GM12864 (cell line): Measurements from ENCODE around the gene XRCC5.
A peak's percentile ranks its signal among the peaks of the same experiment; 100 is the strongest.

ENCODE experiments used
- DNase-seq: peaks from one replicate; pipeline ENCODE4 v3.0.0-alpha.2; 2011; ENCODE audit warnings: low read depth
- H3K4me3 ChIP-seq: 2 replicates; pipeline ENCODE4 v1.5.1; 2011; ENCODE audit warnings: mild to moderate bottlenecking, low read depth, low read length, control low read depth
- TF ChIP-seq, protein P1 (sequence below): IDR thresholded peaks from 2 replicates; pipeline ENCODE4 v1.5.1; 2011; ENCODE audit warnings: low read depth, mild to moderate bottlenecking, moderate library complexity, low read length, control low read depth, inconsistent platforms; ENCODE audit errors: missing control alignments

Gene XRCC5

DNA sequence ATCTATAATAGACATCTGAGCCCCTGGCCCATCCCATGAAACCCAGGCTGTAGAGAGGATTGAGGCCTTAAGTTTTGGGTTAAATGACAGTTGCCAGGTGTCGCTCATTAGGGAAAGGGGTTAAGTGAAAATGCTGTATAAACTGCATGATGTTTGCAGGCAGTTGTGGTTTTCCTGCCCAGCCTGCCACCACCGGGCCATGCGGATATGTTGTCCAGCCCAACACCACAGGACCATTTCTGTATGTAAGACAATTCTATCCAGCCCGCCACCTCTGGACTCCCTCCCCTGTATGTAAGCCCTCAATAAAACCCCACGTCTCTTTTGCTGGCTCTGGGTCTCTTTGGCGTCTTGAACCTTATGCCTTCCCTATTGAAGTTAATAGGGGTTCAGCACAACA, 110.7 kb downstream of the XRCC5 start:
- no peak overlapping the region for H3K4me3 ChIP-seq
- DNase-seq: no peak
- TF ChIP-seq, protein P1, sequence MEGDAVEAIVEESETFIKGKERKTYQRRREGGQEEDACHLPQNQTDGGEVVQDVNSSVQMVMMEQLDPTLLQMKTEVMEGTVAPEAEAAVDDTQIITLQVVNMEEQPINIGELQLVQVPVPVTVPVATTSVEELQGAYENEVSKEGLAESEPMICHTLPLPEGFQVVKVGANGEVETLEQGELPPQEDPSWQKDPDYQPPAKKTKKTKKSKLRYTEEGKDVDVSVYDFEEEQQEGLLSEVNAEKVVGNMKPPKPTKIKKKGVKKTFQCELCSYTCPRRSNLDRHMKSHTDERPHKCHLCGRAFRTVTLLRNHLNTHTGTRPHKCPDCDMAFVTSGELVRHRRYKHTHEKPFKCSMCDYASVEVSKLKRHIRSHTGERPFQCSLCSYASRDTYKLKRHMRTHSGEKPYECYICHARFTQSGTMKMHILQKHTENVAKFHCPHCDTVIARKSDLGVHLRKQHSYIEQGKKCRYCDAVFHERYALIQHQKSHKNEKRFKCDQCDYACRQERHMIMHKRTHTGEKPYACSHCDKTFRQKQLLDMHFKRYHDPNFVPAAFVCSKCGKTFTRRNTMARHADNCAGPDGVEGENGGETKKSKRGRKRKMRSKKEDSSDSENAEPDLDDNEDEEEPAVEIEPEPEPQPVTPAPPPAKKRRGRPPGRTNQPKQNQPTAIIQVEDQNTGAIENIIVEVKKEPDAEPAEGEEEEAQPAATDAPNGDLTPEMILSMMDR: no peak

DNA sequence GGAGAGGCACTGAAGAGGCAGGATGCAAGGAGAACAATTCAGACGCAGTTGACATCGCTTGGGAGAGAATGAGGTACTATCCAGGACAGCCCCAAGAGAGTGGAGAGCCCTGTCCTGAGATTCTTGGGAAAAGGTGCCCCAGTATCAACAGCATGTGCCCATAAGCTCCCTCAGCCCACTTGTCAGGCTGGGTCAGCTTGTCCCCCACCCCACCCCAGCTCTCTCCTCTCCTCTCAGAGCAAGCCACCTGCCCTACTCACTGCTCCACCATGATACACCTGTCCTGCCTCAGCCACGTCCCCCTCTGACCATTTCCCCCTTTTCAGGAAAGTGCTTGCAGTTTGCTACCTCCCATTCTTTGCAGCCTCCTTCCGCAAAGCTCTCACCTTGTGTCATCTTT, 111.8 kb downstream of the XRCC5 start:
- TF ChIP-seq, protein P1: no peak
- DNase-seq: no peak
- H3K4me3 ChIP-seq: no peak overlapping the region

DNA sequence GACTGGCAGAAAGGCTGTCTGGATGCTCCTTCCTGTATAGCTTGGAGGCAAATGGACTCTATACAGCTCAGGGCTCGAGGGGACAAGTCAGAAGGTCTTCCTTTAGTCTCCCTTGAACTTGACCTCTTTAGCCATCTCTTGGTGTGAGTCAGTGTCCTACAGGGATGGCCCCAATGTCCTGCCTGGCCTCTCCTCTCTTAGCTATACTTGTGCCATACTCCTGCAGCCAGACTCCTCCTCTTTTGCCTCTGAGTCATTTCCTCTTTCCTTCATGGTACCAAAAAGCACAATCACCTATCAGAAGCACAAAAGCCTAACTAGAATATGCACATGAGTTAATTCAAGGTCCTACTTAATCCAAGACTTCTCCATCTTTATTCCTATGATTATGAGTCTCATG, 112.7 kb downstream of the XRCC5 start:
- no peak overlapping the region for H3K4me3 ChIP-seq
- TF ChIP-seq, protein P1: no peak
- no peak for DNase-seq

DNA sequence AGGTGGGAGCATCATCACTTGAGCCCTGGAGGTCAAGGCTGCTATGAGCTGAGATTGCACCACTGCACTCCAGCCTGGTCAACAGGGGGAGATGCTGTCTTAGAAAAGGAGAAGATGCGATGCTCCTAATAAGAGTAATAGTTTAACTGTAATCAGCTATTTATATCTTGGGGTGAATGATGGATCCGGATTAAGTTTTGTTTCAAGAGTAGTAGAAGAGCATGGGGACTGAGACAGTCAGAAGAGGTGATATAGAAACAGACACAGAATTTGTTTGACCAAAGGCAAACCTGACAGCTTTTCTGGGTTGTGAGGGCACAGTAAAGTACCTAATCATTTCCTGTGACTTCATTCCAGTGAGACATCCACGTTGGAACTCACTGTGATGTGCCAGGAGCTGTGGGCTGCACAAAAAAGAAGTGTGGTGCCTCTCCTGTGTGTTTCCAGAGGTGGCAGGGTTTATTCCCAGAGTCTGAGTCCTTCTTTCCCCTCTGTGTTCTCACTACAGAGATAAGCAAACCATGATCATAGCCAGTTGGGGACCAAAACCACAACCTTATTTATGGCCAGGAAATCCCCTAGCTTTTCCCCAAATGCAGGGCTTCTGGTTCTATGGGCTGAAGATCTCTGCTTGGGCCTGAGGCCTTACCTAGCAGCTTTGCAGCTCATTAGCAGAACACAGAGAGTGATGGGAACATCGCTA, 113.7 kb downstream of the XRCC5 start:
- no peak overlapping the region for H3K4me3 ChIP-seq
- peak; percentile 22 for DNase-seq
- TF ChIP-seq, protein P1: peak; percentile 51

DNA sequence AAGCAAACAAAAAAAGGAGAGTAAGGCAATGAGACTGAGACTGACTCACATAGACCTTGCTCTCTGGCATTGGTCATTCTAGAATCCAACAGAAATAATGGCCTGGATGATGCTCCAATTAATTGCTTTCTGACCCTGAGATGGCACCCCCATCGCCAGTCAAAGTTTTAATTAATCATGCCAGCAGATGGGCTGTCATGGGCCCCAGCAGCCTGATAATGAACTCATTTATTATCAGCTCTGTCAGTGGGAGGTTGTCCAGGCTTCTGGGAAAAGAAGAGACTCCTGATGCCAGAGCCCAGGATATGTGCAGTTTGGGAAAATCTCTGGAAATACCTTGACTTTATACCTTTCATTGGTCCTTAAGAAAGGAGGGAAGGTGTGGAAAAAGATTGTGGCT, 115.2 kb downstream of the XRCC5 start:
- TF ChIP-seq, protein P1: no peak
- DNase-seq: no peak
- H3K4me3 ChIP-seq: no peak overlapping the region

DNA sequence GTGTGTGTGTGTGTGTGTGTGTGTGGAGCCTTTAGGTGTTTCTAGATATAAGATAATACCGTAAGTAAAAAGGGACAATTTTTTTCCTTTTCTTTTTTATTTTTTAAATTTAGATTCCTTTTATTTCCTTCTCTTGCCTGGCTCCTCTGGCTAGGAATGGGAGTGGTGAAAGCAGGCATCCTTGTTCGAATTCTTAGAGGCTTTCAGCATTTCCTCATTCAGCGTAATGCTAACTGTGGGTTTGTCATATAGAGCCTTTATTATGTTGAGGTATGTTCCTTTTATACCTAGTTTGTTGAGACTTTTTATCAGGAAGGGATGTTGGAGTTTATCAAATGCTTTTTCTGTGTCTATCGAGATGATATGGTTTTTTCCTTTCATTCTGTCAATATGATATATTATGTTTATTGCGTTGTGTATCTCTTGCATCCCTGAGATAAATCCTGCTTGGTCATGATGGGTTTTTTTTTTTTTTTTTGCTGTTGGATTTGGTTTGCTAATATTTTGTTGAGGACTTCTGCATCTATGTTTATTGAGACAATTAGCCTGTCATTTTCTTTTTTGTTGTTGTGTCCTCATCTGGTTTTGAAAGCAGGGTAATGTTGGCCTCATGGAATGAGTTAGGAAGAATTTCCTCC, 120.2 kb downstream of the XRCC5 start:
- H3K4me3 ChIP-seq: no peak overlapping the region
- no peak for DNase-seq
- TF ChIP-seq, protein P1: no peak

DNA sequence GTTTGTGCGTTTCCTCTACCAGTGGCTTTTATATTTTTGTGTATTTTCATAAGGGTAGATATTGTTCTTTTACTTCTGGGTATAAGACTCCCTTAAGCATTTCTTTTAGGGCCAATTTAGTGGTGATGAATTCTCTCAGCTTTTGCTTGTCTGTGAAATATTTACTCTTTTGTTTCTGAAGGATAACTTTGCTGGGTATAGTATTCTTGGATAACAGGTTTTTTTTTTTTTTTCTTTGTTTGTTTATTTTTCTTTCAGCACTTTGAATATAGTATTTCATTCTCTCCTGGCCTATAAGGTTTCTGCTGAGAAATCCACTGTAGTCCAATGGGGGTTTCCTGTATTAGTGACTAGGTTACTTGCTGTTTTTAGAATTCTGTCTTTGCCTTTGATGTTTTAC, 122.7 kb downstream of the XRCC5 start:
- TF ChIP-seq, protein P1: no peak
- H3K4me3 ChIP-seq: no peak overlapping the region
- DNase-seq: no peak
